Fibroblast of villous mesenchyme (primary cell): ENCODE measurements around the gene LRRC27. TPM values are rescaled to one million over a fixed set of nuclear protein-coding genes. Genes with fewer than 3 reads are reported as not detected.

Source experiments
- DNase-seq: peaks from one replicate; pipeline ENCODE4 v3.0.0-alpha.2; 2010; ENCODE audit warnings: low read depth
- H3K4me3 ChIP-seq: 2 replicates; pipeline ENCODE4 v1.5.1; 2011; ENCODE audit warnings: low read depth, mild to moderate bottlenecking, low read length
- CTCF ChIP-seq: IDR thresholded peaks from 2 replicates; pipeline ENCODE4 v1.5.1; 2012; ENCODE audit warnings: low read depth, mild to moderate bottlenecking, low read length; ENCODE audit not compliant: insufficient read depth
- total RNA-seq: library from RNA; depleted of rRNA; stranded (reverse); fragments of >200 nt; gene quantifications from 2 replicates; pipeline ENCODE4 v1.2.3, GENCODE V29; 2012

LRRC27 gene
- total RNA-seq, 1 donor, result 6.0 TPM

GRCh38 chr10:132341781-132342180, 9.8 kb downstream of the LRRC27 start:
- TF ChIP-seq CTCF, result no peak
- H3K4me3 ChIP-seq, result no peak overlapping the region
- DNase-seq, result no peak

DNA sequence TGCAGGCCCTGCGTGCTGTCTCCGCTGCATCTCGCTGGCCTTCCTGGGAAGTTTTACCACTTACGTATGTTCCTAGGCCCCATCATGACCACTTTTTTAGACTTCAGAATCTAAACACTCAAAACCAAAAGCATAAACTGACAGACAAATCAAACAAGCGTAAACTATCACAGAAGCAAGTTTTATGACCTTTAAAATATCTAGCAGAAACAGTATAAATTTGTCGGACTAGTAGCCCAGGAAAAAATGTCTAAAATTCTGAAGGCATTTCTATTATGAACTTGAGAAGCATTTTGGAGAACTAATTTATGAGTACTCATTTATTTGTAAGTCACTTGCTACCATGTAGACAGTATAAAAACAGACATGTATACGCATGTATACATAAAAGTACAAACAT, 10.6 kb downstream of the LRRC27 start:
- TF ChIP-seq CTCF, result no peak
- DNase-seq, result no peak

GRCh38 chr10:132344386-132344785, 12.4 kb downstream of the LRRC27 start:
- no peak overlapping the region for H3K4me3 ChIP-seq
- no peak for TF ChIP-seq CTCF
- DNase-seq, result no peak

More for the DNA sequence above, 10.6 kb downstream of the LRRC27 start:
- H3K4me3 ChIP-seq, result no peak overlapping the region

GRCh38 chr10:132345345-132345744, 13.4 kb downstream of the LRRC27 start:
- no peak for TF ChIP-seq CTCF
- no peak for DNase-seq
- no peak overlapping the region for H3K4me3 ChIP-seq

- TF ChIP-seq CTCF, result no peak
- DNase-seq, result no peak
- no peak overlapping the region for H3K4me3 ChIP-seq
These were observed 14.8 kb downstream of the LRRC27 start for GRCh38 chr10:132346806-132347205.

DNA sequence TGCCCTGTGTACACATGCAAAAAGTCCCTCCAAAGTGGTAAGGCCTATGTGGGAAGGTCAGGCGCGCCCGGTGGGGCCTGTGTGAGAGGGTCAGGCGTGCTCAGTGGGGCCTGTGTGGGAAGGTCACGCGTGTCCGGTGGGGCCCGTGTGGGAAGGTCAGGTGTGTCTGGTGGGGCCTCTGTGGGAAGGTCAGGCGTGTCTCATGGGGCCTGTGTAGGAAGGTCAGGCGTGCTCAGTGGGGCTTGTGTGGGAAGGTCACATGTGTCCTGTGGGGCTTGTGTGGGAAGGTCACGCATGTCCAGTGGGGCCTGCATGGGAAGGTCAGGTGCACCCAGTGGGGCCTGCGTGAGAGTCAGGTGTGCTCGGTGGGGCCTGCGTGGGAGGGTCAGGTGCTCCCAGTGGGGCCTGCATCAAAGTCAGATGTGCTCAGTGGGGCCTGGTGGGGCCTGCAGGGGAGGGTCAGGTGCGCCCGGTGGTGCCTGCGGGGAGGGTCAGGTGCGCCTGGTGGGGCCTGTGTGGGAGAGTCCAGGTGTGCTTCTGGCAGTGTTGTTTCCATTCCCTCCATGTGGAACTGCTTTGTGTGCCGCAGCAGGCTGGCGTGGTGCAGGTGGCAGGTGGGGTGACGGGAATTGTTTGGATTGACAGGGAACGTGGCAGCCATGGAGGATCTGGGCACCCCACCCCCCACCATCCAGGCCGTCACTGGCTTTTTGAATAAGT, 15.4 kb downstream of the LRRC27 start:
- DNase-seq, result no peak
- no peak for TF ChIP-seq CTCF
- H3K4me3 ChIP-seq, result no peak overlapping the region

GRCh38 chr10:132347931-132348267, 15.9 kb downstream of the LRRC27 start:
- DNase-seq, result no peak
- no peak for TF ChIP-seq CTCF
- H3K4me3 ChIP-seq, result no peak overlapping the region
